ENCODE results near the gene RINL.

DNA sequence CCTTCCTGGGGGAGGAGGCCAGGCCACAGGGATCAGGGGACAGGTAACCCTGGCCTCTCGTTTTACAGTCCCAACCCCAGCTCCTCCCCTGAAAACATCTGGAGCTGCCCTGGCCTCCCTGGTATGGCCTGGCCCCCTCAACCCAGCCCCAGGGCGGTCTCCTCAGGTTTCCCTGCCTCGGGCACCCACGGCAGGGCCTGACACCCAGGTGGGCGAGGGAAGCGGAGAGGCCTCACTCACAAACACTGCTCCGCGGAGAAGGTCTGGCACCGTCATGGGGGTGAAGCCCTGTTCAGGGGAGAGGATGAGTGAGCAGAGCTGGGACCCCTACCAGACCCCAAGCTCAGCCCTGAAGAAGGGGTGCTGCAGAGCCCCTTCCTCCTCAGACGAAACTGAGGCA lies 40.5 kb upstream of the RINL start:
- no peak for TF ChIP-seq EP300 (IDR thresholded peaks at IDR 0.05)
- TF ChIP-seq CTCF (IDR thresholded peaks at IDR 0.05): no peak
- no peak for TF ChIP-seq POLR2A (IDR thresholded peaks at IDR 0.05)

All from ovary (tissue), 3 donors.